GM12878 (cell line): ENCODE results near the gene MYO18B. TPM values are rescaled to one million over a fixed set of nuclear protein-coding genes. Genes with fewer than 3 reads are reported as not detected.

ENCODE experiments used
- ATAC-seq: fragments of 200-7000 bp; cut with Tn5 transposase; 3 replicates; pipeline ENCODE4 v1.9.1; 2020; ENCODE audit warnings: mild to moderate bottlenecking, moderate library complexity
- BruUV-seq: library from RNA; stranded (reverse); fragments of 400-500 nt; replicated peaks from 2 replicates; lab custom pipeline; 2021; lab: Mats Ljungman, UMichigan
- CTCF ChIA-PET: fragments of 300-600 bp; sonication (Branson Sonifier 250); formaldehyde crosslinking; extraction: SDS; loops from one replicate; lab custom pipeline; 2021; ENCODE audit warnings: inconsistent platforms; lab: Yijun Ruan, JAX
- POLR2A ChIA-PET: fragments of 350-600 bp; formaldehyde crosslinking; extraction: SDS; loops from one replicate; lab custom pipeline; 2021; ENCODE audit warnings: inconsistent platforms; lab: Charles Lee
- RAD21 ChIA-PET: fragments of 300-600 bp; sonication (Branson Sonifier 250); formaldehyde crosslinking; loops from one replicate; lab custom pipeline; 2023; ENCODE audit warnings: antibody characterized with exemption; ENCODE audit not compliant: unreplicated experiment; lab: Charles Lee
- SMC1A ChIA-PET: fragments of 300-600 bp; sonication (Branson Sonifier 250); formaldehyde crosslinking; loops from one replicate; lab custom pipeline; 2023; ENCODE audit not compliant: unreplicated experiment, uncharacterized antibody; lab: Charles Lee
- DNase-seq: peaks from one replicate; pipeline ENCODE4 v3.0.0-alpha.2; 2011; ENCODE audit warnings: low read depth, low spot score
- FAIRE-seq: peaks from 3 replicates; lab custom pipeline; 2011; peaks lifted over from hg19 to GRCh38; lab: Jason Lieb, UNC
- H2AFZ ChIP-seq: 2 replicates; pipeline ENCODE4 v1.6.0; 2011; ENCODE audit warnings: low read depth, low read length, control low read depth; ENCODE audit not compliant: control insufficient read depth
- H3K27ac ChIP-seq: 2 replicates; pipeline ENCODE4 v1.5.1; 2011; ENCODE audit warnings: control low read depth; ENCODE audit not compliant: control insufficient read depth, insufficient read depth
- H3K27me3 ChIP-seq, 2 experiments: replicated peaks in 1 of 2; 2 replicates each; pipeline versions ENCODE4 v1.6.0 to v1.6.1; 2011; ENCODE audit warnings: low read length in 1 of 2; ENCODE audit not compliant: control insufficient read depth in 2 of 2, insufficient read depth in 2 of 2
- H3K36me3 ChIP-seq, 2 experiments: 2 replicates each; pipeline ENCODE4 v1.5.1; 2011; ENCODE audit warnings: low read length in 1 of 2; ENCODE audit not compliant: control insufficient read depth in 2 of 2, insufficient read depth in 2 of 2
- H3K4me1 ChIP-seq: 2 replicates; pipeline ENCODE4 v1.6.1; 2011; ENCODE audit warnings: mild to moderate bottlenecking, low read length, moderate library complexity, mixed read lengths; ENCODE audit not compliant: control insufficient read depth, insufficient read depth
- H3K4me2 ChIP-seq: 2 replicates; pipeline ENCODE4 v1.6.0; 2011; ENCODE audit warnings: control low read depth; ENCODE audit not compliant: control insufficient read depth, insufficient read depth
- H3K4me3 ChIP-seq: fragments of 200-600 bp; sonication (generic); 2 replicates; pipeline ENCODE4 v1.5.1; 2016
- H3K79me2 ChIP-seq: 2 replicates; pipeline ENCODE4 v1.6.0; 2011; ENCODE audit warnings: low read length; ENCODE audit not compliant: control insufficient read depth, insufficient read depth
- H3K9ac ChIP-seq: 2 replicates; pipeline ENCODE4 v1.8.0; 2011; ENCODE audit warnings: low read length, control low read depth, mixed read lengths; ENCODE audit not compliant: control insufficient read depth, insufficient read depth
- H3K9me3 ChIP-seq: replicated peaks from 3 replicates; pipeline ENCODE4 v1.5.1; 2011; ENCODE audit warnings: mild to moderate bottlenecking, low read length; ENCODE audit not compliant: control insufficient read depth, insufficient read depth
- H4K20me1 ChIP-seq: 2 replicates; pipeline ENCODE4 v1.6.0; 2011; ENCODE audit not compliant: control insufficient read depth, insufficient read depth
- MXI1 ChIP-seq: fragments of 150-350 bp; IDR thresholded peaks from 2 replicates; pipeline ENCODE4 v1.6.1; 2011; ENCODE audit warnings: low read depth, mild to moderate bottlenecking, inconsistent platforms, low read length, improper control_type of control experiment
- NR2F1 ChIP-seq: fragments of 450-650 bp; conservative IDR thresholded peaks from 2 replicates; pipeline ENCODE4 v1.6.1; 2017; ENCODE audit warnings: mild to moderate bottlenecking
- SMC3 ChIP-seq: IDR thresholded peaks from 2 replicates; pipeline ENCODE4 v1.6.1; 2011; ENCODE audit warnings: low read length, improper control_type of control experiment, borderline replicate concordance
- TAF1 ChIP-seq: IDR thresholded peaks from 2 replicates; pipeline ENCODE4 v1.6.1; 2011; ENCODE audit warnings: mild to moderate bottlenecking, low read depth, low read length, borderline replicate concordance
- ZNF207 ChIP-seq: fragments of 450-650 bp; IDR thresholded peaks from 2 replicates; pipeline ENCODE4 v1.6.1; 2014; ENCODE audit warnings: antibody characterized with exemption, mild to moderate bottlenecking, borderline replicate concordance
- WGBS: methylation state at CpG from one replicate; pipeline ENCODE4 v1.1.6; 2016; ENCODE audit warnings: low lambda C conversion rate; ENCODE audit not compliant: insufficient replicate concordance, insufficient coverage; ENCODE audit errors: missing lambda C conversion rate; 5-methylcytosine and 5-hydroxymethylcytosine counted together
- in situ Hi-C: fragments of 300-500 bp; cut with MboI; formaldehyde crosslinking; loops from 9 replicates; pipeline ENCODE4 v1.14.3; 2018; ENCODE audit warnings: mixed read lengths
- intact Hi-C: fragments of 100-400 bp; cut with micrococcal nuclease; formaldehyde crosslinking; loops from one replicate; pipeline ENCODE4 v1.14.2; 2022; ENCODE audit not compliant: unreplicated experiment
- polyA plus RNA-seq, 11 experiments: library from polyadenylated mRNA; depleted of rRNA in 4 of 11; unstranded in 6 of 11; stranded (reverse) in 5 of 11; fragments of >200 nt; fragmentation: Nextera tagmentation in 4 of 11; fragmentation: Illumina TruSeq in 1 of 11; extraction: Ambion mirVana in 4 of 11; extraction: Trizol in 1 of 11; gene quantifications; 1 replicate in 1 of 11; 2 replicates in 10 of 11; pipeline versions ENCODE4 v1.2.1 to v1.2.3, GENCODE V29; 2011 to 2016; ENCODE audit warnings: inconsistent platforms in 2 of 11, missing spikeins in 2 of 11, low read depth in 1 of 11
- total RNA-seq, 4 experiments: library from RNA; depleted of rRNA in 3 of 4; stranded (reverse); fragments of >200 nt in 3 of 4; fragmentation: Illumina TruSeq in 1 of 4; extraction: Trizol in 1 of 4; gene quantifications; 2 replicates each; pipeline versions ENCODE4 v1.2.1 to v1.2.3, GENCODE V29; 2013 to 2021
- TF ChIP-seq, protein P1 (sequence below): fragments of 150-350 bp; IDR thresholded peaks from 2 replicates; pipeline ENCODE4 v1.6.1; 2016; ENCODE audit warnings: low read depth, low read length

The MYO18B gene
- total and polyA plus RNA-seq, 10 of the 15 experiments (the other 5 are each of a cell fraction or from before 2014, with no cell fraction given), result 0.05 to 2.1 (median 0.51) TPM; not detected in 1

- TF ChIP-seq SMC3, result no peak
Measured at GRCh38 chr22:26050079-26050478, 308.1 kb downstream of the MYO18B start (continued).

DNA sequence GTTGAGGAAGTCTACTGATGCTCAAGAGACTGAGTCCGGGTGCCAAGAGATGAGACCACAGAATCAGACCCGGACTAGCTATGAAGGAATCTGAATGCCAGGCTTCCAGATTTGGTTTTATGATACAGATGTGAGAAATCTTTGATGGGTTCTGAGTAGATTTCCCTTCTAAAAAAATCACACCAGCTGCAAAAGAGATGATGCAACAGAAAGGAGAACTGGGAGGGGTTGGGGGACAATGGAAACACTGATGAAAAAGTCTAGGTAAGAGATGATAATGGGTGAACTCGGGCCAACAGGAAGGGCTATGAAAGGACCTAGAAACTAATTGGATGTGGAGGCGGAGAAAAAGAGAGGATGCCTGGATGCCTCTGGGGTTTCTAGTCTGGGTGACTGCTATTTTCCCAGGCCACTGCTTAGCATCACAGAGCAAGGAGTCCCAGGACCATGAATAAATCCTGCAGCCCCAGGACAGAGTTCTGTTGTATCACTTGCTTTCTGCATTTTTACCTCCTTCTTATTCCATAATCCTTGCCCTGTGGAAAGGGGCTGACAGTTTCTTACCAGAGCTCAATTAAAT is 311.8 kb downstream of the MYO18B start:
- no peak for ATAC-seq
- Histone ChIP-seq H3K36me3 (no peaks in the 10 kb centered on the region), H3K9ac (no peak overlapping the region), H3K27ac (no peak overlapping the region), H3K79me2 (no peaks in the 10 kb centered on the region), H3K27me3 (no peaks in the 10 kb centered on the region; a peak in 2 of 4 replicates)
- FAIRE-seq, result no peak
- CTCF ChIA-PET, result no interaction called here
- no TSS peak for BruUV-seq
- TF ChIP-seq TAF1 (no peak), ZNF207 (no peak), NR2F1 (no peak), MXI1 (no peak)
- TF ChIP-seq, protein P1, sequence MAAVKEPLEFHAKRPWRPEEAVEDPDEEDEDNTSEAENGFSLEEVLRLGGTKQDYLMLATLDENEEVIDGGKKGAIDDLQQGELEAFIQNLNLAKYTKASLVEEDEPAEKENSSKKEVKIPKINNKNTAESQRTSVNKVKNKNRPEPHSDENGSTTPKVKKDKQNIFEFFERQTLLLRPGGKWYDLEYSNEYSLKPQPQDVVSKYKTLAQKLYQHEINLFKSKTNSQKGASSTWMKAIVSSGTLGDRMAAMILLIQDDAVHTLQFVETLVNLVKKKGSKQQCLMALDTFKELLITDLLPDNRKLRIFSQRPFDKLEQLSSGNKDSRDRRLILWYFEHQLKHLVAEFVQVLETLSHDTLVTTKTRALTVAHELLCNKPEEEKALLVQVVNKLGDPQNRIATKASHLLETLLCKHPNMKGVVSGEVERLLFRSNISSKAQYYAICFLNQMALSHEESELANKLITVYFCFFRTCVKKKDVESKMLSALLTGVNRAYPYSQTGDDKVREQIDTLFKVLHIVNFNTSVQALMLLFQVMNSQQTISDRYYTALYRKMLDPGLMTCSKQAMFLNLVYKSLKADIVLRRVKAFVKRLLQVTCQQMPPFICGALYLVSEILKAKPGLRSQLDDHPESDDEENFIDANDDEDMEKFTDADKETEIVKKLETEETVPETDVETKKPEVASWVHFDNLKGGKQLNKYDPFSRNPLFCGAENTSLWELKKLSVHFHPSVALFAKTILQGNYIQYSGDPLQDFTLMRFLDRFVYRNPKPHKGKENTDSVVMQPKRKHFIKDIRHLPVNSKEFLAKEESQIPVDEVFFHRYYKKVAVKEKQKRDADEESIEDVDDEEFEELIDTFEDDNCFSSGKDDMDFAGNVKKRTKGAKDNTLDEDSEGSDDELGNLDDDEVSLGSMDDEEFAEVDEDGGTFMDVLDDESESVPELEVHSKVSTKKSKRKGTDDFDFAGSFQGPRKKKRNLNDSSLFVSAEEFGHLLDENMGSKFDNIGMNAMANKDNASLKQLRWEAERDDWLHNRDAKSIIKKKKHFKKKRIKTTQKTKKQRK, result no peak
- TF ChIP-seq, all 136 proteins: peak for 0
- Histone ChIP-seq H3K4me1 (no peaks in the 10 kb centered on the region), H3K9me3 (no peaks in the 10 kb centered on the region), H3K4me3 (no peak overlapping the region), H2AFZ (no peak overlapping the region), H3K4me2 (no peak overlapping the region), H4K20me1 (no peaks in the 10 kb centered on the region)
- in situ Hi-C loops, result no loop called here
- SMC1A ChIA-PET, result interaction anchor here (1.2 kb wide), 1 partner anchor 18 kb away, joined by 4 read pairs; no protein-coding TSS in a partner anchor
- intact Hi-C loops, result no loop called here
- POLR2A ChIA-PET, result no interaction called here
- 50% methylated on average over 4 of the region's 4 CpGs for WGBS
- DNase-seq, result no peak
- RAD21 ChIA-PET, result no interaction called here
